ENCODE measurements around the gene MEOX1.

MEOX1 gene

DNA sequence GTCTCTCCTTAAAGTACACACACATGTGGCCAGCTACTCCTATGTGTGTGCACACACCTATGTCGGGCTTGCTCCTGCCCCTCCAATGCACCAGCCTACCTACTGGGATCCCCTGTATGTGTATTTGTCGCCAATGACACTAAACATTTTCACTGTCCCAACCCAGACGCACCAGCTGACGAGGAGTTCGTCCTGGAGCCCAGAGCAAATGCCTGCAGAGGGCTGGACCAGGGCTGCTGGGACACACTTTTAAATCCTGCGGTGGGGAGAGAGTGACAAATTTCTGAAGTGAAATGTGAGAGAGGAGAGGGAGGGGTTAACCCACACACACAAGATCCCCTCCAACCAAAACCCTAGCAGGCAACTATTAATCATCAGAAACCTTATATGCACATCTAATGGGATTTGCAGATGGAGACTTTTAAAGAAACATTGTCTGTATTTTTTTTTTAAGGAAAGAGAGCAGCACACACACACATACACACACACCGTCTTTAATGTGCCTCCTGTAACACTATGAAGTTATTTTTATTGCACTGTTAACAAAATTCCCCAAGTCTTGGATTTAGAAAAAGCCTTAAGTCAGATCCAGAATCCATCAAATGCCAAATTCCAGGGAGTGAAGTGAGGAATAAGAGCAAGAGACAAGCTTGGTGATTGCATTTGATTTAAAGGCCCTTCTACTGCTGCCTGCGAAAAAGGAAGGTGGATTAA, at the start of gene MEOX1:
Gene MEOX1 (minus strand): TSS at position 224 of the 714 bp plus-strand sequence. CDS start 388 bp downstream, outside the sequence.
- peak; percentile 59 for DNase-seq
- Mint-ChIP-seq H3K9me3 (no peaks in the 10 kb centered on the region), H3K27ac (peak within 1 kb of the TSS; percentile 44), H3K4me1 (ENCODE audit: low read depth) (peaks cover 34% of the 10 kb centered on the region), H3K36me3 (ENCODE audit: low read depth) (no peaks in the 10 kb centered on the region), H3K27me3 (peaks cover 9% of the 10 kb centered on the region), H3K4me3 (peak within 1 kb of the TSS; percentile 52)

DNA sequence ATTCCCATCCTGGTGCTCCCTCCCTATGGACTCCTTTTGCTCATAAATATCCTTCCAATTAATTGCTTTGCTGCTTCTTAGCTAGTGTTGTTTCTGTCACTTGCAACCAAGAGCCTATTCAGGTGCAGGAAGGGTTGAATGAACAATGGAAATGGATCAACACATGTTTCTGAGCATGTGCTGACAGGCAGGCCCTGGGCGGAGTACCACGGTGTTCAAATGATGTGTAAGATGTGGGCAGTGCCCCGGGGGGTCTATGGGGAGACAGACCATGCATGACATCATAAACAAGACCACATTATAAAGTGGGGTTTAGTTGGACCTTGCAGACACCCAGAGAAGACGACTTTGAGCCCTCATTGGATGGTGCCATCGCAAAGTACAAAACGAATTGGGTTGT, 48.4 kb upstream of the MEOX1 start:
- DNase-seq, result no peak
- peaks cover 12% of the 10 kb centered on the region for H3K4me1 Mint-ChIP-seq (ENCODE audit: low read depth)
- peaks cover 66% of the 10 kb centered on the region for H3K27me3 Mint-ChIP-seq
- H3K4me3 Mint-ChIP-seq, result no peak overlapping the region
- no peaks in the 10 kb centered on the region for H3K9me3 Mint-ChIP-seq
- no peaks in the 10 kb centered on the region for H3K36me3 Mint-ChIP-seq (ENCODE audit: low read depth)
- no peak overlapping the region for H3K27ac Mint-ChIP-seq

- Mint-ChIP-seq H3K4me3 (no peak overlapping the region), H3K27ac (no peak overlapping the region), H3K36me3 (ENCODE audit: low read depth) (no peaks in the 10 kb centered on the region), H3K4me1 (ENCODE audit: low read depth) (peaks cover 7% of the 10 kb centered on the region), H3K9me3 (no peaks in the 10 kb centered on the region), H3K27me3 (peaks cover 57% of the 10 kb centered on the region)
- DNase-seq, result no peak
Observed at GRCh38 chr17:43709210-43709609, 47.5 kb upstream of the MEOX1 start.

DNA sequence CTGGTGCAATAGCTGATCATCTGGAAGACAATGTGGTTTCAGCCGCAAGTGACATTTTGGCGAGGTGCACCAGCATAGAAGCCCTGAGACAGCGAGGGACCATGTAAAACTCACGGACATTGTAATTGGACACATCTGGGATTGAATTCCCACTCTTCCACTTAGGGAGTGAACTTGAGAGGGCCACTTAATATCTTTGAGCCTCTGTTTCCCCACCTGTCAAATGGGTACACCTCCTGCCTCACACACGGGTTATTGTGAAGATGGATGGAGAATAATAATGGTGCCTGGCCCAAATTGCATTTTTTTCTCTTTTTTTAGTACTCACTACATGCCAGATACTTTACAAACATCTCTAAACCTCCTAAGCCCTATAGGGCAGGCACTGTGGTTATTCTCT, 45.5 kb upstream of the MEOX1 start:
- no peaks in the 10 kb centered on the region for H3K36me3 Mint-ChIP-seq (ENCODE audit: low read depth)
- no peaks in the 10 kb centered on the region for H3K9me3 Mint-ChIP-seq
- peaks cover 3% of the 10 kb centered on the region for H3K4me1 Mint-ChIP-seq (ENCODE audit: low read depth)
- no peak overlapping the region for H3K27ac Mint-ChIP-seq
- DNase-seq, result no peak
- H3K27me3 Mint-ChIP-seq, result peaks cover 44% of the 10 kb centered on the region
- no peak overlapping the region for H3K4me3 Mint-ChIP-seq

DNA sequence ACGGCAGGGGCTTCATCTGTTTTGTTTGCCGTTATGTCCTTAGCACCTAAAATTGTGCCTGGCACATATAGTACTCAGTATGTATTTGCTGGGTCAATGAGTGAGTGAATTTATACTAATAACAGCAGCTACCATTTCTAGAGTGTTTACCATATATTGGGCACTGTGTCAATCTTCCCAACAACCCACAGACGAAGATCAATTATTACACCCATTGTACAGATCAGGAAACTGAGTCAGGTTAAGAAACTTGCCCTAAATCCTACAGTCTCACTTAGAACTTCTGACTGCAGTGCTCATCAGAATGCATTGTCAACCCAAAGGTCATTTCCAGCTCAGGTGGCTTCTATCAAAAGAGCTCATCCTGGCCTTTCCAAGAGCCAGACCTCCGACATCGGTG, 44.5 kb upstream of the MEOX1 start:
- Mint-ChIP-seq H3K4me1 (ENCODE audit: low read depth) (peaks cover 7% of the 10 kb centered on the region), H3K27ac (no peak overlapping the region), H3K36me3 (ENCODE audit: low read depth) (no peaks in the 10 kb centered on the region), H3K4me3 (no peak overlapping the region), H3K9me3 (no peaks in the 10 kb centered on the region), H3K27me3 (peaks cover 40% of the 10 kb centered on the region)
- DNase-seq, result no peak

DNA sequence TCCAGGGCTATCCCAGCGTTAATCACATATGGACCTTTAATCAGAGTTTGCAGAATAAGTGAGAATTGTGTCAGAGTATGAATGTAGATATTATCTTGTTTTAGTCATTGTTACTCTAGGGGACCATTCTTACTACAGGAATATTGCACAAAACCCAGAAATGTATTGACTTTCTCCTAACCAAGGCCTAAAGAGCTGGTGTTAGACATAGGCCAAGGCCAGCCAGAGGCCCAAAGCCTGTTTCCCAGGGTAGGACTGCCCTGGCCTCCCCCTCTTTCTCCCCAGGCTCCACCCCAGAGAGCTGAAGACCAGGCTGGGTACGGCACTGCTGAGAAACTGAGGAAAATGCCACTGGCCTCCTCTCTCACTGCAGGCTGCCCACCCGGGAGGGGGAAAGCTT, 41.9 kb upstream of the MEOX1 start:
- no peak overlapping the region for H3K4me3 Mint-ChIP-seq
- H3K27ac Mint-ChIP-seq, result no peak overlapping the region
- no peak for DNase-seq
- H3K9me3 Mint-ChIP-seq, result no peaks in the 10 kb centered on the region
- H3K27me3 Mint-ChIP-seq, result peaks cover 32% of the 10 kb centered on the region
- H3K4me1 Mint-ChIP-seq (ENCODE audit: low read depth), result peaks cover 11% of the 10 kb centered on the region
- no peaks in the 10 kb centered on the region for H3K36me3 Mint-ChIP-seq (ENCODE audit: low read depth)

DNA sequence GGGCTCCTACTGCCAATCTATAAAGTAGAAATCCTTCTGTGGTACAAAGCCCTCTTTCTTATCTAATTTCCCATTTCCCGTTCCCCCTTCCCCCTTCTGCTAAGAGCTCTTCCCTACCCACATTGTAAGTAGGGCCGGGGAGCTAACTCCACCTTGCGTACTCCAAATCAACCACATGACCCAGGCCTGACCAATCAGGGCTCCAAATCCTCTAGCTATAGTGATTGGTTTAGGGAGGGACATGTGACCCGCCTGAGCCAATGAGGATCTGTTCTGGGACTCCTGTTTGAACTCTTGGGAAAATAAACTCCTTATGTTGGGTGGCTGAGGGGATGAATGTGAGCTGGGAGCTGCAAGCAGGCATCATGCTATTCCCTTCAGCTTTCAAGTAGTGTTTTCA, 40.9 kb upstream of the MEOX1 start:
- no peaks in the 10 kb centered on the region for H3K9me3 Mint-ChIP-seq
- no peak overlapping the region for H3K4me3 Mint-ChIP-seq
- DNase-seq, result no peak
- H3K4me1 Mint-ChIP-seq (ENCODE audit: low read depth), result peaks cover 11% of the 10 kb centered on the region
- H3K27ac Mint-ChIP-seq, result no peak overlapping the region
- peaks cover 35% of the 10 kb centered on the region for H3K27me3 Mint-ChIP-seq
- H3K36me3 Mint-ChIP-seq (ENCODE audit: low read depth), result no peaks in the 10 kb centered on the region

- no peak overlapping the region for H3K4me3 Mint-ChIP-seq
- H3K9me3 Mint-ChIP-seq, result no peaks in the 10 kb centered on the region
- peaks cover 26% of the 10 kb centered on the region for H3K27me3 Mint-ChIP-seq
- no peaks in the 10 kb centered on the region for H3K36me3 Mint-ChIP-seq (ENCODE audit: low read depth)
- DNase-seq, result peak; percentile 45
- peaks cover 11% of the 10 kb centered on the region for H3K4me1 Mint-ChIP-seq (ENCODE audit: low read depth)
- H3K27ac Mint-ChIP-seq, result peak overlapping the region; percentile 30
Observed at GRCh38 chr17:43701318-43701743, 39.6 kb upstream of the MEOX1 start.

GRCh38 chr17:43699438-43699756, 37.7 kb upstream of the MEOX1 start:
- Mint-ChIP-seq H3K27ac (no peak overlapping the region), H3K36me3 (ENCODE audit: low read depth) (no peaks in the 10 kb centered on the region), H3K4me3 (no peak overlapping the region), H3K27me3 (peaks cover 25% of the 10 kb centered on the region), H3K4me1 (ENCODE audit: low read depth) (peaks cover 11% of the 10 kb centered on the region), H3K9me3 (no peaks in the 10 kb centered on the region)
- no peak for DNase-seq

DNA sequence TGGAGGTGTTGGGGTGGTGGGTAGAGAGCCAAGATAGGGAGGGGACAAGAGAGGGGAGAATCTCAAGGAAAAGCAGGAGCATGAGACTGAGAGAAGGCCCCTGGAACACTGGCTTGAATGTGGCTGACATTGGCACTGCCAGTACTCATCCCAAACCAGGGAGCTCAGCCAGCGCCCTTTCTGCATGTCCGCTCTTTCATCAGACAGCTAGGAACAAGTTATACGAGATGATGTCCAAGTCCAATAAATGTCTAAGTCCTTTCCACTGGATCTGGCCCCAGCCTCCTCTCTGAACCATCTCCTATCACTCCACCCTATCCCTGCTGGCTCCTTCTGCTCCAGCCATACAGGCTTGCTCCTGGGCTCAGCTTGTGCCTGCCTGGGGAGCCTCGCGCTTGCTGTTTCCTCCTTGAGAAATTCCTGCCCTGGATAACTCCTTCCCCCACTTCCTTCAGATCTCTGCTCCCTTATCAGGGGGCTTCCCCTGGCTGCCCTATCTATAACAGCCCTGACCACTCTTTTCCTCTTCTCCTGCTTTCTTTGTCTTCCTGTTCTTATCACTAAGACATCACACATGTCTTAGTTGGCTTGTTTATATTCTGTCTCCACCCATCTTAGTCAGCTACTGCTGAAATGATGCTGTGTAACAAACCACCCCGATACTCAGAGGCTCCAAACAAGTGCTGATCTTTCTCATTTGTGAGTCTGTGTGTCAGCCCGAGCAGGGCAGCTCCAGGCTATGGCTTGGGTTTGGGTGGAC, 37.1 kb upstream of the MEOX1 start:
- peaks cover 11% of the 10 kb centered on the region for H3K4me1 Mint-ChIP-seq (ENCODE audit: low read depth)
- no peak overlapping the region for H3K27ac Mint-ChIP-seq
- peaks cover 25% of the 10 kb centered on the region for H3K27me3 Mint-ChIP-seq
- no peak for DNase-seq
- H3K9me3 Mint-ChIP-seq, result no peaks in the 10 kb centered on the region
- no peak overlapping the region for H3K4me3 Mint-ChIP-seq
- no peaks in the 10 kb centered on the region for H3K36me3 Mint-ChIP-seq (ENCODE audit: low read depth)

DNA sequence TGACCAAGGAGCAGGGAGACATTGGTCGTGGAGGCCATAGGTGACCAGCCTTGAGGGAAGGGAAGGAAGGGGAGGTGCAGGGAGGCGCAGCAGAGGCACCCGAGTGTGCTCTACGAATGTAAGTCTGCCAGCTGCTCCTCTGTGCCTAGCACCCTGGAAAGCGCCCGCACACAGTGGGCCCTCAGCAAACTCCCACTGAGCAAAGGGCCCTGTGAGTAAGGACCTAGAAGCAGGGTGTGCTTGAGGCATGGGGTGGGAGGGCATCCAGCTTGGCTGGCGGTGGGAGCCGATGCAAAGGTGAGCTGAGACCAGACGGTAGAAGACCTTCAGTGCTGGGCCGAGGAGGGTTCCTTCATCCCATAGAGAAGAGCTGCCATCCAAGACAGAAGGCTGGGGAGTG, 36.2 kb upstream of the MEOX1 start:
- Mint-ChIP-seq H3K9me3 (no peaks in the 10 kb centered on the region), H3K4me1 (ENCODE audit: low read depth) (peaks cover 11% of the 10 kb centered on the region), H3K27ac (no peak overlapping the region), H3K4me3 (no peak overlapping the region), H3K36me3 (ENCODE audit: low read depth) (no peaks in the 10 kb centered on the region), H3K27me3 (peaks cover 23% of the 10 kb centered on the region)
- no peak for DNase-seq

DNA sequence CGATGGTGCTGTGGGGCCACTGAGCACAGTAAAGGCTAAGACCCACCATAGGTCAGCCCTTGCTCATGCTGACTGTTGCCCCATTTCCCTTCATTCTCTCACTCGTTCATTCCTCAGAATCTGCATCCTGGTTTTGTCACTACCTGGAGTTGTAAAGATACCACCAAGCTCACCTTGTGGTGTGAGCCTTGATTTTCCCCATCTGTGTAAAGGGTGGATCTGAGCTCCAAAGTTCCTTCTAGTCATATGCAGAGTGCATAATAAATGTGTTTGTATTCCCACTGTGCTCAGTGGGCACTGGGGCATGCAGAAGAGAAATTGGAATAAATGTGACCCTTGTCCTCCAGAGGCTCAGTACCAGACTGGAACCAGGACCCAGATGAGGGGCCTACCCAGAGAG, 35.2 kb upstream of the MEOX1 start:
- Mint-ChIP-seq H3K27ac (no peak overlapping the region), H3K27me3 (peaks cover 23% of the 10 kb centered on the region), H3K9me3 (no peaks in the 10 kb centered on the region), H3K36me3 (ENCODE audit: low read depth) (no peaks in the 10 kb centered on the region), H3K4me1 (ENCODE audit: low read depth) (peaks cover 8% of the 10 kb centered on the region), H3K4me3 (no peak overlapping the region)
- DNase-seq, result no peak

DNA sequence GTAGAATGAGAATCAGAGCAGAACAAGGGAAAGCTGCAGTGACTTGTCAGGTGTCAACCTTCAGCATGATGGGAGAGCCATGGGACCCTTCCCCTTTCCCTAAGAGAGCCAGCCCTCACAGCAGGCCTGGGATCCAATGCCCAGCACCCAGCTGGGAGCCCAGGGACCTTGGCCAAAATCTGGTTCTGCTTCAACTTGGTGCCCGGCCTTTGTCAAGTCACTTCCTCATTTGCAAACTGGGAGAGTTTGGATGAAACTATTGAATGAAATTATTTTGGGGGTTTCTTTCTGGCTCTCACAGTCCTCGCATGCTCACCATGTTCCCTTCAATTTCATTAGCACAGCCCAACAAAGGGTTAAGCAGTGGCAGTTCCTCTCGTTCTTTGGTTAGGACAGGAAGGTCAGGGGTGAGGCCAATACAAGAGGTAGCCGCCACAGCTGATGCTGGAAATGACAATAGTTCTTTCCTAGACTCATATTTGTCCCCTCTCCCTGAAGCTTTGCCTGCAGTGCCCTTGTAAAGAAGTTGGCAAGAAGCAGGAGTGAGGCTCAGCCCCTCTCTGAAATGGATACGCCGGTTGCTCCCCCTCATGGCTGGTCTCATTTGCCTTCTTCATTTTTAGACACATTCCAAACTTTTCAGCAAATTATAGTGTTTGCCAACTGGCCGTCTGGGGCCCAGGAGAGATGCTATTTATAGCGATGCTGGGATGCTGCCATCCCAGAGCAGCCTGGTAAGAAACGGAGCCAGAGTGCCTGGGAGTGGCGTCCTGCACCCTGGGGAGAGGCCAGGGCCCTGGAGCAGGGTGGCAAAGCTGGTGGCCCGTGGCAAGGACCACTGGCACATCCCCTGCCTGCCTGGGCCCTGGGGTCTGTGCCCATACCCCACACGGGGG, 34.5 kb upstream of the MEOX1 start:
- no peak overlapping the region for H3K4me3 Mint-ChIP-seq
- no peak for DNase-seq
- no peaks in the 10 kb centered on the region for H3K36me3 Mint-ChIP-seq (ENCODE audit: low read depth)
- no peak overlapping the region for H3K27ac Mint-ChIP-seq
- peaks cover 4% of the 10 kb centered on the region for H3K4me1 Mint-ChIP-seq (ENCODE audit: low read depth)
- peaks cover 19% of the 10 kb centered on the region for H3K27me3 Mint-ChIP-seq
- no peaks in the 10 kb centered on the region for H3K9me3 Mint-ChIP-seq

GRCh38 chr17:43694081-43694870, 32.6 kb upstream of the MEOX1 start:
- peaks cover 13% of the 10 kb centered on the region for H3K27me3 Mint-ChIP-seq
- no peak overlapping the region for H3K4me3 Mint-ChIP-seq
- H3K36me3 Mint-ChIP-seq (ENCODE audit: low read depth), result no peaks in the 10 kb centered on the region
- H3K4me1 Mint-ChIP-seq (ENCODE audit: low read depth), result no peaks in the 10 kb centered on the region
- H3K27ac Mint-ChIP-seq, result no peak overlapping the region
- no peaks in the 10 kb centered on the region for H3K9me3 Mint-ChIP-seq
- peak; percentile 76 for DNase-seq

All from activated T-cell treated with anti-CD3 and anti-CD28 coated beads, Interleukin-2, amount 50 U/mL, for 24 hours (primary cell).